Endothelial cell (in vitro differentiated cells): Measurements from ENCODE around the gene CNGA3. TPM values are rescaled to one million over a fixed set of nuclear protein-coding genes. Genes with fewer than 3 reads are reported as not detected.

Experiments used
- DNase-seq: peaks from one replicate; pipeline ENCODE4 v3.0.0; 2021; ENCODE audit warnings: low spot score
- H3K27ac Mint-ChIP-seq: one replicate; pipeline ENCODE4 v1.8.0; 2021; ENCODE audit warnings: mixed read lengths, inconsistent platforms; ENCODE audit not compliant: unreplicated experiment
- H3K27me3 Mint-ChIP-seq: one replicate; pipeline ENCODE4 v1.8.0; 2021; ENCODE audit warnings: mild to moderate bottlenecking, moderate library complexity, mixed read lengths, inconsistent platforms; ENCODE audit not compliant: unreplicated experiment
- H3K36me3 Mint-ChIP-seq: one replicate; pipeline ENCODE4 v1.8.0; 2021; ENCODE audit warnings: mild to moderate bottlenecking, low read depth, mixed read lengths, inconsistent platforms; ENCODE audit not compliant: unreplicated experiment
- H3K4me1 Mint-ChIP-seq: one replicate; pipeline ENCODE4 v1.8.0; 2021; ENCODE audit warnings: mild to moderate bottlenecking, mixed read lengths, inconsistent platforms; ENCODE audit not compliant: unreplicated experiment
- H3K4me3 Mint-ChIP-seq: one replicate; pipeline ENCODE4 v1.8.0; 2021; ENCODE audit warnings: mild to moderate bottlenecking, mixed read lengths, inconsistent platforms; ENCODE audit not compliant: unreplicated experiment
- H3K9me3 Mint-ChIP-seq: one replicate; pipeline ENCODE4 v1.8.0; 2021; ENCODE audit warnings: mixed read lengths, inconsistent platforms; ENCODE audit not compliant: unreplicated experiment
- CTCF ChIP-seq: fragments of 200-600 bp; sonication (generic); IDR thresholded peaks from one replicate; pipeline ENCODE4 v1.5.0; 2021; ENCODE audit warnings: antibody characterized with exemption; ENCODE audit not compliant: unreplicated experiment
- total RNA-seq: library from RNA; stranded (reverse); fragmentation: NEBNext Ultra II Directional; extraction: Animal tissue kit (Norgen Biotek cat#: 25700); gene quantifications from one replicate; pipeline ENCODE4 v1.2.1, GENCODE V29; 2021; ENCODE audit not compliant: unreplicated experiment

CNGA3 gene
- total RNA-seq, 1 donor from 2014 or later = 0.10 TPM

DNA sequence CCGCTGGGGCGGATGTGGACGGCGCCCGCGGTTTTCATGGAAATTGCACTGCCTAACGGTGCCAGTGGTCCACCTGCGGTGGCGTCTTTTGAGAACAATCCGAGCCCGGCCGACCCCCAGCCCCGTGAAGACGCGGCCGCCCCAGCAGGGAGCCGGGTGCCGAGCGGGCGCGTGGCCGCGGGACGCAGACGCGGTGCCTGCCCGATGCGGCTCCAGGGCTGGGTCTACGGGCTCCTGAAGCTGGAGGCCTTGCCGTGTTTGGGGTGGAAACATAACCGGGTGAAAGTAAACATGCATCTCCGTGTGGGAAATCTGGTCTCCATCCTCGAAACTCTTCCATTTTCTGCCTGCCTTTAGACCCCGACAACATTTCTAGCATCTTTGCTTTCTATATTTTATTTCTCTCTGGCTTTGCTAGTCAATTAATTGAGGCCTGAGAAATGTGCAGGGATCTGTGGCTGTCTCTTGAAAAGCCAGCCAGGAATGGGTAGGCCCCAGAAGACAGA, 99.0 kb downstream of the CNGA3 start:
- H3K9me3 Mint-ChIP-seq = no peaks in the 10 kb centered on the region
- DNase-seq = no peak
- peaks cover 3% of the 10 kb centered on the region for H3K36me3 Mint-ChIP-seq
- no peak for TF ChIP-seq CTCF
- H3K27ac Mint-ChIP-seq = peak overlapping the region; percentile 88
- peaks cover 11% of the 10 kb centered on the region for H3K4me1 Mint-ChIP-seq
- peak overlapping the region; percentile 98 for H3K4me3 Mint-ChIP-seq
- H3K27me3 Mint-ChIP-seq = peaks cover 3% of the 10 kb centered on the region

DNA sequence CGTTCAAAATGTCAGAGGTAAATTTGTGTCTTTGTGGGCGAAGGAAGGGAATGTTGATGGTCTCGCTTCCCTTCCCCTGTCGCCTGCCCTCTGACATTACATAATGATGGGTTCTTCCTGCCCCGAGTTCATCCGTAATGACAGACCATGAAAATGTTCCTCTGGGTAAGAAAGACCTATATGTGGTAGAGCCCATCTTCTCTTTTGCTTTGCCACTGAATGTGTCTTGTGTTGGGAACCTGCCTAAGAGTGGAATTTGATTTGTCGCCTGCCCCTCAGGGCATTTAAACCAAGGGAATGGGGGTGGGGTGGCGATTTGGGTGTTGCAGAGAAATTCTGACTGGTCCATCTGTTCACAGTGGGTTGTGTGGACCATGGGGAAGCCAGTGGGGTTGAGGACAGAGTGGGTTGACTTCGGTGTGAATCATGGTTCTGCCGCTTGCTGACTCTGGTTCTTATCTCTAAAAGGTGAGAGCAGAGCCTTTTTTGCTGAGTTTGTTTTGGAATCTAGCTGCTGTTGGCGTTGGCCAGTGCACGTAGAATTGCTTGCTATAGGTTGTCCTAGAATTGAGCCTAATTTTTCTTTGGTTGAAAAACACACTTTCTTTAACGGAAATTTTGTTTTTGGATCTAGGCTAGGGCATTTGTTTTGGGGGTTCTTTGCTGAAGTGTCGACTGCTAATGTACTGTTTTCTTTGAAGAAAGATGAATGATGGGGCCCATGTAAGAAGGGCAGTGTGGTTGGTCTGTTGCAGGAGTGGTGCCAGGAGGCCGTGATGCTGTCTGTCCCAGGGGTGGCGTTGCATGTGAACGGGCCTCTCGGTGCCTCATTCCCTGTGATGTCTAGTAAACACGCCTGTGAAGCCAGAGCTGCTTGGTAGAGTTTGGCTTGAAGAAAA, 99.7 kb downstream of the CNGA3 start:
- DNase-seq = no peak
- H3K36me3 Mint-ChIP-seq = peaks cover 3% of the 10 kb centered on the region
- peak overlapping the region; percentile 98 for H3K4me3 Mint-ChIP-seq
- peak overlapping the region; percentile 88 for H3K27ac Mint-ChIP-seq
- peaks cover 11% of the 10 kb centered on the region for H3K4me1 Mint-ChIP-seq
- no peaks in the 10 kb centered on the region for H3K9me3 Mint-ChIP-seq
- no peak for TF ChIP-seq CTCF
- H3K27me3 Mint-ChIP-seq = peaks cover 3% of the 10 kb centered on the region

DNA sequence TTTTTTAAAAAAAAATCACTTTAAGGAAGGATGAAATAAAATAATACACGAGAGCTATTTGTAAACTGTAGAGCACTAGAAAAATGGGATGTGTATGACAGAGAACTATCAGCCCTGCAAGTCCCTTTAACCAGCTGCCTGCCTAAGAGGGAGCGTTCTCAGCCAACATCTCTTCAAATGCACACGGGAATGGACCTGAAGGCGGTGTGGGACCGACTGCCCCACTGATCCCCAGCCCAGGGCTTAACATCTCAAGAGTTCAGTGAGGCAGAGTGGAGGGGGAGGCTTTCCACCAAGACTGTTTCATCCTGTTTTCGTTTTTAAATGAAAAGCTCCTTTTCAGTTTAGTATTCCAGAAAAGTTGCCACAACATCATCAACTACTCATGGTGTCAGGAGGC, 100.6 kb downstream of the CNGA3 start:
- Mint-ChIP-seq H3K36me3 (peaks cover 3% of the 10 kb centered on the region), H3K4me3 (no peak overlapping the region), H3K27me3 (peaks cover 3% of the 10 kb centered on the region), H3K27ac (no peak overlapping the region), H3K4me1 (peaks cover 14% of the 10 kb centered on the region), H3K9me3 (no peaks in the 10 kb centered on the region)
- TF ChIP-seq CTCF = no peak
- DNase-seq = no peak

Other genes with a start within 250 kb of the CNGA3 start
- 26.8 TPM for gene INPP4A, start 98.4 kb downstream of the CNGA3 start, total RNA-seq